Stimulated activated CD8-positive, alpha-beta memory T cell treated with anti-CD3 and anti-CD28 coated beads, Interleukin-15, amount 100 ng/mL, for 1 hour (primary cell): ENCODE data around the gene IDUA.

Experiments used
- DNase-seq: peaks from one replicate; pipeline ENCODE4 v3.0.0-alpha.2; 2020; ENCODE audit warnings: low read depth

The IDUA gene

DNA sequence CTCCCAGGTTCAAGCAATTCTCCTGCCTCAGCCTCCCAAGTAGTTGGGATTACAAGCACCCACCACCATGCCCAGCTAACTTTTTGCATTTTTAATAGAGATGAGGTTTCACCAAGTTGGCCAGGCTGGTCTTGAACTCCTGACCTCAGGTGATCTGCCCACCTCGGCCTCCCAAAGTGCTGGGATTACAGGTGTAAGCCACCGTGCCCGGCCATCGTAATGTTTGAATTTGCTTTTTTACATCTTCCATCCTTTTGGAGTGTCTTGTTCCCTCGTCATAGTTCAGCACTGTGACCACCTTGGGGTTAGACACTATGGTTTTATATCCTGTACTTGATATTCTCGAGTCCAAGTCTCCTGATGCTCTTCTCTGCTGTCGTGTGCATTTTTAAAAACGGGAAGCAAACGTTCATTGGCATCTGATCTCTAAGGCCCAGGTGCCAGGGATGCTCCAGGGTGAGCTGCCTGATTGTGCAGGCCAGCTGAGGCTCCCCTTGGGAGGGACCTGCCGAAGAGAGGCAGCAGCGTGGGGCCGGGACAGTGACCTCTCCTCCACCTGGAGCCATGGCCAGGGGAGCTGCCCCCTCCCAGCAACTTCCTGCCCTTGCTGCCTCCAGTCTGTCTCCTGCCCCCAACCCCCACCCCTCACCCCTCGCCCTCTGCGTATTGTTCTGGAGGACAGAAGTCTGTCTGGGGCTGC, 30.2 kb upstream of the IDUA start:
- no peak for DNase-seq

GRCh38 chr4:957231-957580, 29.6 kb upstream of the IDUA start:
- DNase-seq, result no peak

DNA sequence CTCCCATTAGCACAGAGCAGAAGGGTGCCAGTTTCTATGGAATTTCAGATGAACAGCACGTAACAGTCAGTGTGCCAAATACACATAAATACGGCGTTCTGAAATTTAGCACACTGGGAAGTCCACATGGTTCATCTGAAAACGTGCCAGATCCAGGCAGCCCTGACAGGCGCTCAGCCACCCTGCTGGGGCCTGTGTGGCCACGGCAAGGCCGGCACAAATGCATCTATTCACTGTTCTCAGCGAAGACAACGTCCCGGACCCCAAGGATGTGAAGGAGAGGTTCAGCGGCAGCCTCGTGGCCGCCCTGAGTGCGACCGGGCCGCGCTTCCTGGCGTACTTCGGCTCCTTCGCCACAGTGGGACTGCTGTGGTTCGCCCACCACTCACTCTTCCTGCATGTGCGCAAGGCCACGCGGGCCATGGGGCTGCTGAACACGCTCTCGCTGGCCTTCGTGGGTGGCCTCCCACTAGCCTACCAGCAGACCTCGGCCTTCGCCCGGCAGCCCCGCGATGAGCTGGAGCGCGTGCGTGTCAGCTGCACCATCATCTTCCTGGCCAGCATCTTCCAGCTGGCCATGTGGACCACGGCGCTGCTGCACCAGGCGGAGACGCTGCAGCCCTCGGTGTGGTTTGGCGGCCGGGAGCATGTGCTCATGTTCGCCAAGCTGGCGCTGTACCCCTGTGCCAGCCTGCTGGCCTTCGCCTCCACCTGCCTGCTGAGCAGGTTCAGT, 29.1 kb upstream of the IDUA start:
- DNase-seq, result no peak

- DNase-seq, result no peak
Measured at GRCh38 chr4:958314-958665, 28.6 kb upstream of the IDUA start.

DNA sequence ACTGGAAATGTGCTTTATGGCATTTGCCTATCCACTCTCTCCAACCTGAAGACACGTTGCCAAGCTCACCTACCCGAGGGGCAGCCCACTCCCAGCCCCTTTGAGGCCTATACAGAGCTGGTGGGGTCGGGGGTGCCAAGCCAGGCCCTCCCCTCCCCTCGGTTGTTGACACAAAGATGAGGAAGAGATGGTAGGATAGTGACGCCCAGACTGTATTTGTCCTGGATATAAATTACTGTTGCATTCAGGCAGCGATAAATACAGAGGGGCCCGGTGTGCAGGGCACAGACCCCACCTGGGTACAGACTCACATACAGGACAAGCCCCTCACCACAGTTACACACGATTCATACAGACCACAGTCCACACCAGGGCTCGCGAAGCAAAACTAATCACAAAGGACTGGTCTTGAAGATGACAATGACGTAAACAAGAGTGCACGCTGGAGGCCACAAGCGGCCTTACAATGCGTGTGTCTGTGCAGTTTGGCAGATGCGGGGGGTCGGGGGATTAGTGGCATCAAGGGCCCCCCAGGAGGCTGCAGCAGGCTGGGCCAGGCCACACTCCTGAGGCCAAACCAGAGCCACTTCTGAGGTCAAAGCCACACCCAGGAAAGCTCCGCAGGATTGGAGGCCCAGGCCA, 28.0 kb upstream of the IDUA start:
- DNase-seq, result no peak

DNA sequence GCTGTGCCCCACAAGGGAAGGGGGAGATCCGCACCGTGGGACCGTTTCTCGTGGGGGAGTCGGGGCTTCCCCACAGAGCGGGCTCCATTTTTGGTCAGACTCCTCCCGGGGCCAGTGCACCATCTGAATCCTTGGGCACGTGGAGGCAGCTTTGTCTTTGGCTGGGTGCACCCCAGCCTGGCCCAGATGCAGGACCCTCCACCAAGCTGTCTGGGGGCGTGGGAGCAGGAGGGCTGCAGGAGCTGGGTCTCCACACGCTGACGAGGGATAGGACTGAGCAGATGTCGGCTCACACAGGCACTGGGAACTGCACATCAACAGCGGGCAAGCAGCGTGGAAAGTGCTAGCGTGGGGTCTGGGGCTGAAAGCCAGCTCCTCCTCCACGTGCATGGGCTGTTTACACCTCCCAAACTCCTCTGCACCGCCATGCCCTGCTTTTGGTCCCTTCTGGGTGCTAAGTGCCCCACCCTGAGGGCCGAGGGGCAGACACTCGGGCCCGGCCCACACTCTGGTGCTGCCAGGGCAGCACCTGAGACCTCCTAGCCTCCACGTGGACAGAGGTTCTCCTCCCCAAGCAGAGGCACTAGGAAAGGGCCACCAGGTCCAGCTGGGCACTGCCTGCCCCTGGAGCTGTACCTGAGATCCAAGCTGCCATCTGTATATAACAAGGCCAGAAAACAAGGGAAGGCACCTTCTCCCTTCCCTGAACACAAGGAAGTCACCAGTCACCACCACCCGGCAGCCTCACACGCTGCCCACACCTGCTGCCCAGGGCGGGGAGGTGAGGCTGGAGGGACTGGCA, 27.3 kb upstream of the IDUA start:
- no peak for DNase-seq

- DNase-seq, result no peak
Measured at GRCh38 chr4:960140-960635, 26.7 kb upstream of the IDUA start.

DNA sequence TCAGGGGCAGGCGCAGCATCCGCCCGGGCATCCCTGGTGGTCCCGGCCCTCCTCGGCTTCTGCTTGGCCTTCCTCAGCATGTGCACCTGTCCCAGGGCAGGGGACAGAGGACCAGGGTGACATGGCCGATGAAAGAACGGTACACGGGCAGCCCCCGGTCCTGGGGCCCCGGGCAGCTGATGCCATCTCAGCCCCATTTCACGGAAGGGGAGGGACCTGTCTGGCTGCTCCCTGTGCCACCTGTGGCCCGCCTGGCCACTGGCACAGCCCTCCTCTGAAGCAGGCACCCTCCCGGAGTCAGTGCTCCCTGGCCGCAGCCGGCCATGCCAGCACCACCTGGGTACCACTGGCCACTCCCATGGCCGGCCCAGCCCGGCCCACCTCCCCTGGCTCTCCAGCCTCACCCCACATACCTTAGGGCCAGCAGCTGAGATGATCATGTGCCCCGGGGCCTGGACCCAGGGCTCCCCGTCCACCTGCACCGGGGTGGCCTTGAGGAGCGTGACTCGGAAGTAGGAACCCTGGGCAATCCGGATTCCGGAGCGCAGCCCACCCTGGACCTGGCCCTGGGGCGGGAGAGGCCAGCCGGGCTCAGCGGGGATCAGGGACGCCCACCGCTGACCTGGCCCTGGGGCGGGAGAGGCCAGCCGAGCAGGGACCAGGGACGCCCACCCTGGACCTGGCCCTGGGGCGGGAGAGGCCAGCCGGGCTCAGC, 26.1 kb upstream of the IDUA start:
- DNase-seq, result no peak

- DNase-seq, result no peak
Measured at GRCh38 chr4:961351-962230, 25.3 kb upstream of the IDUA start.

GRCh38 chr4:962231-963208, 24.3 kb upstream of the IDUA start:
- DNase-seq, result no peak

DNA sequence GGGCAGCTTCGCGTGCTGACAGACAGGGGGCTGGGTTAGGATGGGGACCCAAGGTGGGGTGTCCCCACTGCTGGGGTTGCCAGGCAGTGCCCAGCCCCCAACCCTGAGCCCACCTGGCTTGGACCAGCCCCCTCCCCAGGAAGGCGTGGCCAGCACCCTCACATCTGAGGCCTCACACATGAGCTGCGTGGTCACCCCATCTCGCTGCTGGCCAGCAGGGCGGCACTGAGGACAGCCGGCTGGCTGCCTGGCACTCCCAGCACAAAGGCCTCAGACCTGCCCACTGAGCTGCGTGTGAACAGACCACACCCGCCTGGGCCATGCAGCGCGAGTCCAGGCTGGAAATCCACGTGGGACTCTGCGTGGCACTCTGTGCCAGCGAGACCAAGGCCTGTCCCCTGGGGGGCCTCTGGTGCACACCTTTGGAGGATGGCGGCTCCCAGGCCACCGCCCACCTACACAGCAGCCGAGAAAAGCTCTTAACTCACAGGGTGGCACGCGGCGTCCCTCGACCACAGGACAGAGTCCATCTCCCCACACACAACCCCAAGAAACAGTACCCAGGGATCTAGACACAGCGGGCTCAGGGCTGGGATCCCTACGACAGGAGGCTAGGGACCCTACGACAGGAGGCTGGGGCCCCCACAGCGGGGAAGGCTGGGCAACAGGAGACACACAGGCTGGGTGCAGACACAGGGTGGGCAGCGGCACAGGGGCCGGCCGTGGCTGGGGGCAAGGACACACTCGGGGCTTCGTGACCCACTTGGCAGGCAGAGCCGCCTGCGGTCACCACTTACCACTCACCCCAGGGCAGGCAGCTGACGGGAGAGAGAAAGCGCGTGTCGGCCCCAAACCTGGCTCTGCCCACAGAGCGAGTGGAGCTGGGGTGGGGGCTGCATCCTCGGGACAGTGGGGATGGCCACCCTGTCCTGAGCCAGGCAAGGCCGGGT, 23.3 kb upstream of the IDUA start:
- no peak for DNase-seq

- DNase-seq, result no peak
Measured at GRCh38 chr4:964346-965025, 22.4 kb upstream of the IDUA start.

DNA sequence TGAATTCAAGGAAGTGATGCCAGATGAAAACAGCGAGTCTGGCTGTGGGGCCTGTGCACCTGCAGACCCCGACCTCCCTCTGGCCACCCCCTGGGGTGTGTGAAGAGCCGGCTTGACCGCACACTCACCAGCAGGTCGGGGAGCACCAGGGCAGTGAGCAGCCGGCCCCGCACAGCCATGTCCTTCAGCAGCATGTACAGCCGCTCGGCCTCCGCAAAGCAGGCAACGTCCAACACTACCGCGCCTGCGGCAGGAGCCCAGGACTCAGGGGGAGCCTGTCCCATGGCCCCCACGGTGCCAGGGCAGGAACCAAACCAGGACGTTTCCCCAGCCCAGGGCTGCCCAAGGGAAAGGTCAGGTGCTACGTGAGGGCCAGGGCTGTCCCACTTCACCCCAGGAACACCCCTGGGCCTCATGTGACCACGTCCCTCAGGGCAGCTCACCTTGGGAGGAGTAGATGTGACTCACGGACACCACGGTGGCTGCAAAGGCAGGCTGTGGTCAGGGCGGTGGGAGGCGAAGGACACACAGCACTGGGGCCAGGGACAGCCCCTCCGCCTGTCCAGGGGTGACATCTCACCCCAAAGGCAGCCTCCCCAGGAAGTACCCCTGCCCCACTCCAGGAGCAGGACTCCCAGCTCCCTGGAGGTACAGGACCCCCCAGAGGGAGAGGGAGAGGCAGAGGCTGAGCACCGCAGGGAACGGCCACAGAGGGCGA, 21.6 kb upstream of the IDUA start:
- no peak for DNase-seq

DNA sequence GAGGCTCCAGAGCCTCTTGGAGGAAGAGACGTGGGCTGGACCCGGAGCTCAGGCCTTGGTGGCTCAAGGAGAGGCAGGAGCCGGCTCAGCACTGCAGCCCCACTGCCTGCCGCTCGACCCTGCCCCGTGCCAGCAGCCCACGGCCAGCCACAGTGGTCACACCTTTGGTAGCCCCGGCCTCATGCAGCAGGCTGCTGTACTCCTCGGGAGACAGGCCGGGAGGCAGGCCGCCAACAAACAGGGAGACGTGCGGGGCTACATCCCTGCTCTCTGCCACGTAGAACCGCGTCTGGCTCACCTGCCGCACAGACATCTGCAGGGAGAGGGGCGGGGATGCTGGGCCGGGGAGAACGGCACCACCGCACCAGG, 21.1 kb upstream of the IDUA start:
- DNase-seq, result no peak

GRCh38 chr4:966266-967112, 20.4 kb upstream of the IDUA start:
- DNase-seq, result no peak
